ENCODE data around the gene KIF24. TPM values are rescaled to one million over a fixed set of nuclear protein-coding genes. Genes with fewer than 3 reads are reported as not detected.

KIF24 gene, protein sequence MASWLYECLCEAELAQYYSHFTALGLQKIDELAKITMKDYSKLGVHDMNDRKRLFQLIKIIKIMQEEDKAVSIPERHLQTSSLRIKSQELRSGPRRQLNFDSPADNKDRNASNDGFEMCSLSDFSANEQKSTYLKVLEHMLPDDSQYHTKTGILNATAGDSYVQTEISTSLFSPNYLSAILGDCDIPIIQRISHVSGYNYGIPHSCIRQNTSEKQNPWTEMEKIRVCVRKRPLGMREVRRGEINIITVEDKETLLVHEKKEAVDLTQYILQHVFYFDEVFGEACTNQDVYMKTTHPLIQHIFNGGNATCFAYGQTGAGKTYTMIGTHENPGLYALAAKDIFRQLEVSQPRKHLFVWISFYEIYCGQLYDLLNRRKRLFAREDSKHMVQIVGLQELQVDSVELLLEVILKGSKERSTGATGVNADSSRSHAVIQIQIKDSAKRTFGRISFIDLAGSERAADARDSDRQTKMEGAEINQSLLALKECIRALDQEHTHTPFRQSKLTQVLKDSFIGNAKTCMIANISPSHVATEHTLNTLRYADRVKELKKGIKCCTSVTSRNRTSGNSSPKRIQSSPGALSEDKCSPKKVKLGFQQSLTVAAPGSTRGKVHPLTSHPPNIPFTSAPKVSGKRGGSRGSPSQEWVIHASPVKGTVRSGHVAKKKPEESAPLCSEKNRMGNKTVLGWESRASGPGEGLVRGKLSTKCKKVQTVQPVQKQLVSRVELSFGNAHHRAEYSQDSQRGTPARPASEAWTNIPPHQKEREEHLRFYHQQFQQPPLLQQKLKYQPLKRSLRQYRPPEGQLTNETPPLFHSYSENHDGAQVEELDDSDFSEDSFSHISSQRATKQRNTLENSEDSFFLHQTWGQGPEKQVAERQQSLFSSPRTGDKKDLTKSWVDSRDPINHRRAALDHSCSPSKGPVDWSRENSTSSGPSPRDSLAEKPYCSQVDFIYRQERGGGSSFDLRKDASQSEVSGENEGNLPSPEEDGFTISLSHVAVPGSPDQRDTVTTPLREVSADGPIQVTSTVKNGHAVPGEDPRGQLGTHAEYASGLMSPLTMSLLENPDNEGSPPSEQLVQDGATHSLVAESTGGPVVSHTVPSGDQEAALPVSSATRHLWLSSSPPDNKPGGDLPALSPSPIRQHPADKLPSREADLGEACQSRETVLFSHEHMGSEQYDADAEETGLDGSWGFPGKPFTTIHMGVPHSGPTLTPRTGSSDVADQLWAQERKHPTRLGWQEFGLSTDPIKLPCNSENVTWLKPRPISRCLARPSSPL (N-terminal part only)
- total RNA-seq, result 5.6 TPM

DNA sequence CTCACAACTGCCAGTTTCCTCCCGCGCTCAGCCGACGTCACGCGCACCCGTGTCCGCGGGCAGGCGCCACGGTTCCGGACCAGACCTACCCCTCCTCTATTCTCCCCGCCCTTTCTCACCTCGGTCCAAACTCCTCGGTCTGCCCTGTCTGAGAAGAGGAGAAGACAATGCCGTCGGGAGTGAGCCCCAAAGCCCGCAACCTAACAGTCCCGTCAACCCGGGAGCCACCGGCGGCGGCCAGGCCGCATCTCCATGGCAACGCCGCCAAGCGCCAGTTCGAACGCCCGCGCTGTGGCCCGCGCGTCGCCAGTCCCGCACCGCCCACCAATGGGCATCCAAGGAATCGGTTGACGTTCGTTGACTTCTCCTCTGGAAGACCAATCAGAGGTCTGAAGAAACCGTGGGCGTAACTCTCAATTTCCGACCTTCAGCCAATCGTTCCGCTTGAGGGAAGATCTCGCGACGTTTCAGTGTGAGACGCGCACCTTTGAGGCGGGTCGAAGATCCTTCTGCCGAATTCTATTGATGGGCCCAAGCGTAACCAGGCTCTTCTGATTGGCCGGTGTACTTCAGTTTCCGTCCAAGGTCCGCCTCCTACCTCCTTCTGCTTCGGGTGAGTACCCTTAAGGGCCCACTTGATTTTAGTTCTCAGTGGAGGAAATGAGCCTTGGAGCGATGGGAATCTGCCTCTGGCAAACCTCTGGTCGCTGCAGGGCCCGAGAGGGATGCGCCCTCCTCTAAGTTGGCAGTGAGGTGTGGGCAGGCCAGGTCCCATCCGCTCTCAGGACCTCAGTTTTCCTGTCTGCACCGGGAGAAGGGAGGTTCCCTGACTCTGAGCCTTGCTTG lies at the start of gene KIF24, which contains the start of gene NUDT2:
Gene KIF24, minus strand, starts transcription at position 282 of the 846 bp plus-strand sequence. CDS start 17,922 bp downstream, outside the sequence.
Gene NUDT2, plus strand, starts transcription at position 583 of the 846 bp plus-strand sequence. CDS start 9,471 bp downstream, outside the sequence.

DNA sequence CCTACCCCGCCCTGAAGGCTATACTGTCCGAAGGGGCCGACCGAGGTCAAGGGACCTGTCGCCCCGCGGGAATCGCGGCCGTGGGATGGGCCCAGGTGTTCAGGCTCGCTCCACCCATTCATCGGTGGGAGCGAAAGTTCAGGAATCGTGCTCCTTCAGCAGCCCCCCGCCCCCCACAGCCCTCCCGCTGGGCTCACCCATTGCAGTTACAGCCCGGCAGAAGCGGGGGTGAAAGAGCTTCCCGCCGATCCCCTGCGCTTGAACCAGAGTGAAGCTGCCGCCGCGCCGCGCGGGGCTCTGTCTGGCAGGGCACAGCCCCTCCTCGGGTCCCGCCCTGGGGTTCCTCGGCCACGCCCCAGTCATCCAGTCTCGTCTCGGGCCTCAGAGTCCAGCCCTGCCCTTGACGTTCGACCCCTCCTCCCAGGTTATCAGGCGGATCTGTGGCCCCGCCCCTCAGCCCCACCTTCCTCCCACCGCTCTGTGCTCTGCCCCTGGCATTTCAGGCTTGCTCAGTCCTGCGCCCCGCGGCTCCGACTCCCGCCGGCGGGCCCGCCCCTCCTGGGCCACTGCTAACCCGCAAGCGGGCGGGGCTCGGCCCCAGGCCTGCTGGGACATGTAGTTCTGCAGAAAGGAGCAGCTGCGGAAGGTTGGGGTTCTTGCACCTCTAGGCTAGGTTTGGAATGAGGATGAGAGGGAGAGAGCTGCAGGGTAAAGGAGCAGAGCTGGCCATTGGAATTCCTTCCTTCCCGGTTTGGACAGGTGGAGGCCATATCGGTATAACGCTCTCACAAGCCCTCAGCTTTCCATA lies 47.7 kb upstream of the KIF24 start, which contains the start of gene MYORG:
Gene MYORG, minus strand, starts transcription at position 303 of the 808 bp plus-strand sequence. CDS start 3,955 bp downstream, outside the sequence.

Small RNA genes within 50 kb of the gene (small RNA-seq; reads per million reads assigned to genes)
- gene RNU2-50P (ENCODE audit: low replicate concordance), result not detected

Other genes starting within 250 kb of the KIF24 start
- 55.1 TPM for gene DCAF12, start 202.6 kb downstream of the KIF24 start, total RNA-seq
- gene UBAP1, start 150.2 kb downstream of the KIF24 start, total RNA-seq, result 29.3 TPM
- 18.4 TPM for gene NUDT2, start 301 bp upstream of the KIF24 start, total RNA-seq
- 7.0 TPM for gene MYORG, start 47.6 kb upstream of the KIF24 start, total RNA-seq
- gene FAM219A, start 129.3 kb upstream of the KIF24 start, total RNA-seq, result 8.3 TPM
- 1.3 TPM for gene DNAI1, start 129.5 kb upstream of the KIF24 start, total RNA-seq
- 0.41 TPM for gene ENHO, start 193.7 kb upstream of the KIF24 start, total RNA-seq

Data from metanephros (tissue), 2 donors.